HEK293 (cell line): Measurements from ENCODE around the gene UNC5B.

ENCODE experiments used
- CTCF ChIA-PET: fragments of 350-600 bp; formaldehyde crosslinking; extraction: SDS; loops from one replicate; lab custom pipeline; 2021; ENCODE audit warnings: antibody characterized with exemption; lab: Yijun Ruan, JAX
- POLR2A ChIA-PET: fragments of 300-600 bp; formaldehyde crosslinking; extraction: SDS; loops from one replicate; lab custom pipeline; 2020; ENCODE audit warnings: antibody characterized with exemption, inconsistent platforms; lab: Yijun Ruan, JAX
- H3K27ac ChIP-seq: fragments of 200-500 bp; sonication (Bioruptor generic); 2 replicates; pipeline ENCODE4 v1.5.1; 2014; ENCODE audit warnings: low read depth, low read length, control low read depth, inconsistent platforms; ENCODE audit errors: extremely low read depth
- H3K36me3 ChIP-seq, 2 experiments: fragments of 200-500 bp in 1 of 2; sonication (Bioruptor generic) in 1 of 2; 1 replicate in 1 of 2; 2 replicates in 1 of 2; pipeline ENCODE4 v1.5.1; 2014 to 2017; ENCODE audit warnings: inconsistent platforms in 2 of 2, low read length in 2 of 2; ENCODE audit not compliant: control insufficient read depth in 2 of 2, insufficient read depth in 1 of 2
- H3K4me1 ChIP-seq: fragments of 200-500 bp; sonication (Bioruptor generic); 2 replicates; pipeline ENCODE4 v1.5.1; 2014; ENCODE audit warnings: mild to moderate bottlenecking, low read length, inconsistent platforms; ENCODE audit not compliant: control insufficient read depth, insufficient read depth
- H3K4me3 ChIP-seq: 2 replicates; pipeline ENCODE4 v1.5.1; 2011; ENCODE audit warnings: low read depth, mild to moderate bottlenecking, control low read depth, low read length, moderate library complexity
- H3K9me3 ChIP-seq: fragments of 200-500 bp; sonication (Bioruptor generic); 2 replicates; pipeline ENCODE4 v1.5.1; 2014; ENCODE audit warnings: low read depth, low read length, inconsistent platforms; ENCODE audit not compliant: control insufficient read depth, insufficient read depth
- CTCF ChIP-seq: fragments of 450-650 bp; formaldehyde crosslinking; IDR thresholded peaks from 2 replicates; pipeline ENCODE4 v1.5.1; 2016; ENCODE audit warnings: missing biosample characterization, missing genetic modification characterization
- INSM2 ChIP-seq: fragments of 450-650 bp; formaldehyde crosslinking; IDR thresholded peaks from 2 replicates; pipeline ENCODE4 v1.5.1; 2016; ENCODE audit warnings: missing biosample characterization, missing genetic modification characterization
- PRDM1 ChIP-seq: fragments of 450-650 bp; formaldehyde crosslinking; IDR thresholded peaks from 2 replicates; pipeline ENCODE4; 2016; ENCODE audit warnings: missing biosample characterization, missing genetic modification characterization
- PRDM10 ChIP-seq: fragments of 450-650 bp; formaldehyde crosslinking; IDR thresholded peaks from 2 replicates; pipeline ENCODE4 v1.5.1; 2016; ENCODE audit warnings: missing biosample characterization, missing genetic modification characterization
- SALL2 ChIP-seq: fragments of 450-650 bp; formaldehyde crosslinking; IDR thresholded peaks from 2 replicates; pipeline ENCODE4 v1.5.0; 2017; ENCODE audit warnings: missing biosample characterization, mild to moderate bottlenecking, missing genetic modification characterization, borderline replicate concordance
- ZEB2 ChIP-seq: fragments of 450-650 bp; formaldehyde crosslinking; IDR thresholded peaks from 2 replicates; pipeline ENCODE4 v1.5.1; 2016; ENCODE audit warnings: missing biosample characterization, missing genetic modification characterization
- ZNF16 ChIP-seq: fragments of 450-650 bp; formaldehyde crosslinking; IDR thresholded peaks from 2 replicates; pipeline ENCODE4 v1.5.1; 2016; ENCODE audit warnings: low read depth, missing biosample characterization, missing genetic modification characterization
- ZNF19 ChIP-seq: fragments of 450-650 bp; formaldehyde crosslinking; IDR thresholded peaks from 2 replicates; pipeline ENCODE4; 2016; ENCODE audit warnings: missing biosample characterization, missing genetic modification characterization, low read depth
- ZNF248 ChIP-seq: fragments of 450-650 bp; formaldehyde crosslinking; IDR thresholded peaks from 2 replicates; pipeline ENCODE4 v1.5.1; 2017; ENCODE audit warnings: missing biosample characterization, missing genetic modification characterization
- ZNF394 ChIP-seq: fragments of 450-650 bp; formaldehyde crosslinking; IDR thresholded peaks from 2 replicates; pipeline ENCODE4 v1.5.1; 2016; ENCODE audit warnings: missing biosample characterization, missing genetic modification characterization, mild to moderate bottlenecking, moderate library complexity, borderline replicate concordance
- ZNF626 ChIP-seq: fragments of 450-650 bp; sonication (Bioruptor Pico); formaldehyde crosslinking; IDR thresholded peaks from 2 replicates; pipeline ENCODE4 v1.5.1; 2018; ENCODE audit warnings: missing biosample characterization, missing genetic modification characterization, inconsistent platforms
- ZNF768 ChIP-seq: fragments of 450-650 bp; formaldehyde crosslinking; IDR thresholded peaks from 2 replicates; pipeline ENCODE4 v1.5.1; 2018; ENCODE audit warnings: missing biosample characterization, mild to moderate bottlenecking, missing genetic modification characterization
- ZSCAN18 ChIP-seq: fragments of 450-650 bp; formaldehyde crosslinking; IDR thresholded peaks from 2 replicates; pipeline ENCODE4 v1.5.1; 2016; ENCODE audit warnings: missing biosample characterization, missing genetic modification characterization

The UNC5B gene

GRCh38 chr10:71280825-71281224 is 68.5 kb downstream of the UNC5B start:
- CTCF ChIA-PET = interaction anchor here (0.6 to 2.2 kb wide), 5 partner anchors 11 to 365 kb away, joined by 4 to 8 read pairs (median 4); no protein-coding TSS in a partner anchor
- Histone ChIP-seq H3K27ac (no peak overlapping the region), H3K4me3 (no peak overlapping the region), H3K4me1 (no peaks in the 10 kb centered on the region)
- TF ChIP-seq ZNF394 (tag by site-specific recombination) (no peak), ZNF768 (tag by site-specific recombination) (no peak), ZNF19 (tag by site-specific recombination) (no peak), CTCF (tag by site-specific recombination) (no peak), ZSCAN18 (no peak), SALL2 (no peak), ZNF248 (tag by site-specific recombination) (no peak), INSM2 (tag by site-specific recombination) (no peak), ZNF16 (tag by site-specific recombination) (no peak), PRDM10 (peak; percentile 63; the same call in 1 of the 2 replicates), ZNF626 (tag by site-specific recombination) (no peak), PRDM1 (peak; percentile 79; the same call in 1 of the 2 replicates)
- TF ChIP-seq, all 188 proteins: peak for 2
- Histone ChIP-seq H3K36me3 (peaks cover 3 to 56% of the 10 kb centered on the region in 2 experiments; a peak in 2 of 3 replicates), H3K9me3 (no peaks in the 10 kb centered on the region)
- POLR2A ChIA-PET = interaction anchor here (0.5 kb wide), 1 partner anchor 72 kb away, joined by 3 read pairs; no protein-coding TSS in a partner anchor

GRCh38 chr10:71281646-71282322 is 69.4 kb downstream of the UNC5B start:
- peaks cover 6 to 65% of the 10 kb centered on the region in 2 experiments for H3K36me3 ChIP-seq
- no peaks in the 10 kb centered on the region for H3K4me1 ChIP-seq
- TF ChIP-seq ZNF768 (tag by site-specific recombination) = 0 out of 2 replicates have a peak, but pooled peaks have one; percentile 33
- TF ChIP-seq ZEB2 (tag by site-specific recombination) = no peak
- ChIA-PET CTCF (interaction anchor here (0.7 to 5.1 kb wide), 5 partner anchors 12 to 379 kb away, joined by 3 to 48 read pairs (median 4); no protein-coding TSS in a partner anchor), POLR2A (no interaction called here)
- H3K9me3 ChIP-seq = no peaks in the 10 kb centered on the region
- no peak overlapping the region for H3K27ac ChIP-seq
- H3K4me3 ChIP-seq = no peak overlapping the region
